Neural cell (in vitro differentiated cells): Measurements from ENCODE around the gene SNRPA1.
"Not testable (repeated sequence)": the region's sequence is repeated elsewhere in the genome, so short reads cannot be mapped to it uniquely, and the experiment has no call there.

ENCODE experiments used
- EZH2 ChIP-seq: fragments of 200-600, 300-800 bp; shearing (Covaris generic), sonication (generic); IDR thresholded peaks from 2 replicates; pipeline ENCODE4 v1.6.1; 2014; ENCODE audit warnings: antibody characterized with exemption, low read length, borderline replicate concordance, mild to moderate bottlenecking; ENCODE audit not compliant: insufficient read depth, poor library complexity, severe bottlenecking
- TAF1 ChIP-seq: IDR thresholded peaks from 2 replicates; pipeline ENCODE4 v1.6.1; 2012; ENCODE audit warnings: low read depth
- TF ChIP-seq, protein P1 (sequence below): fragments of 450-650 bp; IDR thresholded peaks from 2 replicates; pipeline ENCODE4 v1.5.1; 2014; ENCODE audit warnings: antibody characterized with exemption, mild to moderate bottlenecking, moderate library complexity; ENCODE audit not compliant: poor library complexity, severe bottlenecking

DNA sequence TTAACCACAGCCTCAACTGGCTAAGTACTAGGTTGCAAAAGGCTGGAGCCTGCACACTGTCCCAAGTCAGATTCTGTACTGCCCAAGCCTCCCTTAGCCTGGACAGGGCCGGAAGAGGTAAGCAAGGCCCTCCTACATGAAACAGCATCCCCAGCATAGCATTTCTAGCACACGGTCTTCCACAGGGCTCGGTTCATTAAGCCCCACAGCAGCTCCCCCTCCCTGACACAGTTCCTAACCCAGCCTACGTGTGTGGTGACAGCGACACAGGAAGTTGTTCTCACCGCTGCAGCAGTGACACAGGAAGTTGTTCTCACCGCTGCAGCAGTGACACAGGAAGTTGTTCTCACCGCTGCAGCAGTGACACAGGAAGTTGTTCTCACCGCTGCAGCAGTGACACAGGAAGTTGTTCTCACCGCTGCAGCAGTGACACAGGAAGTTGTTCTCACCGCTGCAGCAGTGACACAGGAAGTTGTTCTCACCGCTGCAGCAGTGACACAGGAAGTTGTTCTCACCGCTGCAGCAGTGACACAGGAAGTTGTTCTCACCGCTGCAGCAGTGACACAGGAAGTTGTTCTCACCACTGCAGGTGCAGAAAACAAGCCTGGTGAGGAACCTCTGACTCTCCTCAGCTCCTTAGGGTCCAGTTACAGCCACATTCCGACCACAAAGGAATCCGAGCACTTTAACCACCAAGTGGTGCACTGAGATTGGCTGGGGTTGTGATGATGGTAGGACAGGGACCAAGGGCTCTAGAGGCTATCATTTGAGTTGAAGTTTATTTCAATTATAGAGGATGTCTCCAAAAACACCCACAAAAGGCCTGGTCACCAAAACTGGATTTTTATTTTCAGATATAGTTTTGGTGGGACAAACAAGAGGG lies 39.1 kb upstream of the SNRPA1 start:
- TF ChIP-seq, protein P1, sequence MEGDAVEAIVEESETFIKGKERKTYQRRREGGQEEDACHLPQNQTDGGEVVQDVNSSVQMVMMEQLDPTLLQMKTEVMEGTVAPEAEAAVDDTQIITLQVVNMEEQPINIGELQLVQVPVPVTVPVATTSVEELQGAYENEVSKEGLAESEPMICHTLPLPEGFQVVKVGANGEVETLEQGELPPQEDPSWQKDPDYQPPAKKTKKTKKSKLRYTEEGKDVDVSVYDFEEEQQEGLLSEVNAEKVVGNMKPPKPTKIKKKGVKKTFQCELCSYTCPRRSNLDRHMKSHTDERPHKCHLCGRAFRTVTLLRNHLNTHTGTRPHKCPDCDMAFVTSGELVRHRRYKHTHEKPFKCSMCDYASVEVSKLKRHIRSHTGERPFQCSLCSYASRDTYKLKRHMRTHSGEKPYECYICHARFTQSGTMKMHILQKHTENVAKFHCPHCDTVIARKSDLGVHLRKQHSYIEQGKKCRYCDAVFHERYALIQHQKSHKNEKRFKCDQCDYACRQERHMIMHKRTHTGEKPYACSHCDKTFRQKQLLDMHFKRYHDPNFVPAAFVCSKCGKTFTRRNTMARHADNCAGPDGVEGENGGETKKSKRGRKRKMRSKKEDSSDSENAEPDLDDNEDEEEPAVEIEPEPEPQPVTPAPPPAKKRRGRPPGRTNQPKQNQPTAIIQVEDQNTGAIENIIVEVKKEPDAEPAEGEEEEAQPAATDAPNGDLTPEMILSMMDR = not testable (repeated sequence)
- not testable (repeated sequence) for TF ChIP-seq TAF1, EZH2
